ENCODE data around the gene CAPN1. TPM values are rescaled to one million over a fixed set of nuclear protein-coding genes. Genes with fewer than 3 reads are reported as not detected.

The CAPN1 gene
- total and polyA plus RNA-seq, 8 donors = 103 to 144 (median 108) TPM

DNA sequence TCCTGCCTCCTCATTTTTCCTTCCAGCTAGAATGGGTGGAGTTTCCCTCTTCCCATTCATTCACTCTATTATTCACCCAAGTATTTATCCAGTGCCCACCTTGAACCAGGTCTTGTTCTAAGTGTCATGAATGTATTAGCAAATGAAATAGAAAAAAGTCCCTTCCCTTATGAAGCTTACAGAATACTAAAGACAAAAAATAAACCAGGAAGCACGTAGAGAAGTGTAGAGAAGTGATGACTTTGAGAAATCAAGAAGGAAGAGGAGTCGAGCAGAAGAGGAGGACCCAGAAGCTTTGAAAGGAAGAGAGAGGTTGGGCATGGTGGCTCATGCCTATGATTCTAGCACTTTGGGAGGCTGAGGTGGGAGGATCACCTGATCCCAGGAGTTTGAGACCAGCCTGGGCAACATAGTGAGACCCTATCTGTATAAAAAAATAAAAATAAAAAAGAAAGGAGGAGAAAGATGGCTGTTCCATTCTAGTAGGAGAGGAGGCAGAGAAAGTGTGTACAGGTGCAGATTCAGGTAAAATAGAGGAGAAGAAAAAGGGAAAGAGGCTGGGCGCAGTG, 30.3 kb upstream of the CAPN1 start:
- Histone ChIP-seq H3K27me3 (no peaks in the 10 kb centered on the region), H3K4me3 (no peak overlapping the region), H3K9me3 (no peaks in the 10 kb centered on the region), H3K36me3 (no peaks in the 10 kb centered on the region), H3K4me1 (peaks cover 5 to 21% (median 13%) of the 10 kb centered on the region in 3 donors), H3K27ac (peak overlapping the region; percentile 44 to 84 (median 73))
- no peak for ATAC-seq
- DNase-seq = no peak
- TF ChIP-seq, protein P1, sequence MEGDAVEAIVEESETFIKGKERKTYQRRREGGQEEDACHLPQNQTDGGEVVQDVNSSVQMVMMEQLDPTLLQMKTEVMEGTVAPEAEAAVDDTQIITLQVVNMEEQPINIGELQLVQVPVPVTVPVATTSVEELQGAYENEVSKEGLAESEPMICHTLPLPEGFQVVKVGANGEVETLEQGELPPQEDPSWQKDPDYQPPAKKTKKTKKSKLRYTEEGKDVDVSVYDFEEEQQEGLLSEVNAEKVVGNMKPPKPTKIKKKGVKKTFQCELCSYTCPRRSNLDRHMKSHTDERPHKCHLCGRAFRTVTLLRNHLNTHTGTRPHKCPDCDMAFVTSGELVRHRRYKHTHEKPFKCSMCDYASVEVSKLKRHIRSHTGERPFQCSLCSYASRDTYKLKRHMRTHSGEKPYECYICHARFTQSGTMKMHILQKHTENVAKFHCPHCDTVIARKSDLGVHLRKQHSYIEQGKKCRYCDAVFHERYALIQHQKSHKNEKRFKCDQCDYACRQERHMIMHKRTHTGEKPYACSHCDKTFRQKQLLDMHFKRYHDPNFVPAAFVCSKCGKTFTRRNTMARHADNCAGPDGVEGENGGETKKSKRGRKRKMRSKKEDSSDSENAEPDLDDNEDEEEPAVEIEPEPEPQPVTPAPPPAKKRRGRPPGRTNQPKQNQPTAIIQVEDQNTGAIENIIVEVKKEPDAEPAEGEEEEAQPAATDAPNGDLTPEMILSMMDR (IDR thresholded peaks at IDR 0.05) = no peak
- 83 to 97% methylated on average over 3 of the region's 3 CpGs for WGBS, 2 donors
- FAIRE-seq = no peak
- intact Hi-C loops (cut with DNase I) = no loop called here

- no peaks in the 10 kb centered on the region for H3K36me3 ChIP-seq
- H3K9me3 ChIP-seq = no peaks in the 10 kb centered on the region
- intact Hi-C loops (cut with DNase I) = no loop called here
- ATAC-seq (no peak), FAIRE-seq (no peak), DNase-seq (no peak)
- TF ChIP-seq, protein P1 (IDR thresholded peaks at IDR 0.05) = no peak
- peak overlapping the region in 1 of 4 donors; percentile 84 for H3K27ac ChIP-seq
- no peak overlapping the region for H3K4me3 ChIP-seq
- H3K4me1 ChIP-seq = peaks cover 0 to 19% (median 13%) of the 10 kb centered on the region in 3 donors
- H3K27me3 ChIP-seq = no peaks in the 10 kb centered on the region
- WGBS, 2 donors = 82 to 90% methylated on average over 2 of the region's 2 CpGs
Measured at GRCh38 chr11:65152122-65152521, 29.6 kb upstream of the CAPN1 start.

- ATAC-seq (no peak), FAIRE-seq (no peak), DNase-seq (no peak)
- no peaks in the 10 kb centered on the region for H3K36me3 ChIP-seq
- WGBS, 2 donors = 97 to 99% methylated on average over 3 of the region's 3 CpGs
- no peak overlapping the region for H3K27ac ChIP-seq
- H3K4me1 ChIP-seq = peaks cover 0 to 6% (median 0%) of the 10 kb centered on the region in 3 donors
- TF ChIP-seq, protein P1 (IDR thresholded peaks at IDR 0.05) = no peak
- H3K27me3 ChIP-seq = no peaks in the 10 kb centered on the region
- intact Hi-C loops (cut with DNase I) = no loop called here
- no peak overlapping the region for H3K4me3 ChIP-seq
- no peaks in the 10 kb centered on the region for H3K9me3 ChIP-seq
Measured at GRCh38 chr11:65156256-65156655, 25.5 kb upstream of the CAPN1 start.

DNA sequence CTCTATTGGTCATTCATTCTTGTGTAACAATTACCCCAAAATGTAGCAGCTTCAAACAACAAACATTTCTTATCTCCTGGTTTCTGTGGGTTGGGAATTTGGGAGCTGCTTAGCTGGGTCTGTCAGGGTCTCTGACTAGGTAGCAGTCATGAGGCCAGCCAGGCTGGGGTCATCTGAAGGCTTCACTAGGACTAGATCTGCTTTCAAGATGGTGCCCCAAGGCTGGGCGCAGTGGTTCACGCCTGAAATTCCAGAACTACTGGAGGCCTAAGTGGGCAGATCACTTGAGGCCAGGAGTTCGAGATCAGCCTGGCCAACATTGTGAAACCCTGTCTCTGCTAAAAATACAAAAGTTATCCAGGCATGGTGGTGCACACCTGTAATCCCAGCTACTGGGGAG, 24.8 kb upstream of the CAPN1 start:
- ATAC-seq (no peak), DNase-seq (no peak), FAIRE-seq (no peak)
- Histone ChIP-seq H3K4me3 (no peak overlapping the region), H3K4me1 (no peaks in the 10 kb centered on the region), H3K36me3 (no peaks in the 10 kb centered on the region), H3K9me3 (no peaks in the 10 kb centered on the region), H3K27me3 (no peaks in the 10 kb centered on the region), H3K27ac (no peak overlapping the region)
- intact Hi-C loops (cut with DNase I) = no loop called here
- TF ChIP-seq, protein P1 (IDR thresholded peaks at IDR 0.05) = no peak
- WGBS, 2 donors = 87 to 91% methylated on average over 3 of the region's 3 CpGs

- ATAC-seq = no peak
- FAIRE-seq = no peak
- Histone ChIP-seq H3K27me3 (no peaks in the 10 kb centered on the region), H3K27ac (no peak overlapping the region), H3K4me3 (no peak overlapping the region), H3K4me1 (no peaks in the 10 kb centered on the region), H3K36me3 (no peaks in the 10 kb centered on the region), H3K9me3 (no peaks in the 10 kb centered on the region)
- TF ChIP-seq, protein P1 (IDR thresholded peaks at IDR 0.05) = no peak
- WGBS, 2 donors = 74 to 77% methylated on average over 3 of the region's 3 CpGs
- DNase-seq = no peak
- intact Hi-C loops (cut with DNase I) = no loop called here
Measured at GRCh38 chr11:65157336-65157735, 24.4 kb upstream of the CAPN1 start.
